ENCODE data around the gene BRINP2.

BRINP2 gene

GRCh38 chr1:177185209-177185608 lies 14.5 kb downstream of the BRINP2 start:
- no peak for ATAC-seq

GRCh38 chr1:177186639-177187038 lies 15.9 kb downstream of the BRINP2 start:
- TF ChIP-seq GLIS3 (CRISPR knock-in tag; IDR thresholded peaks at IDR 0.05) (no peak), ZNF8 (CRISPR knock-in tag; IDR thresholded peaks at IDR 0.05) (no peak), ZFP3 (CRISPR knock-in tag; IDR thresholded peaks at IDR 0.05) (no peak), ESRRG (CRISPR knock-in tag; IDR thresholded peaks at IDR 0.05) (no peak), RARB (CRISPR knock-in tag; IDR thresholded peaks at IDR 0.05) (no peak), SNAI2 (CRISPR knock-in tag; IDR thresholded peaks at IDR 0.05) (no peak), CSDC2 (CRISPR knock-in tag; IDR thresholded peaks at IDR 0.05) (no peak), ZNF565 (CRISPR knock-in tag; conservative IDR thresholded peaks at IDR 0.05; ENCODE audit: low read depth) (no peak), TSHZ2 (CRISPR knock-in tag; IDR thresholded peaks at IDR 0.05) (no peak), ZNF70 (CRISPR knock-in tag; IDR thresholded peaks at IDR 0.05) (no peak), PPARA (CRISPR knock-in tag; IDR thresholded peaks at IDR 0.05; ENCODE audit: borderline replicate concordance) (no peak), ZFP30 (CRISPR knock-in tag; IDR thresholded peaks at IDR 0.05) (no peak), CSRNP3 (CRISPR knock-in tag; IDR thresholded peaks at IDR 0.05) (no peak), ARNTL (CRISPR knock-in tag; IDR thresholded peaks at IDR 0.05; ENCODE audit: borderline replicate concordance, low read depth) (no peak), POU6F1 (CRISPR knock-in tag; IDR thresholded peaks at IDR 0.05; ENCODE audit: borderline replicate concordance, low read depth) (no peak), OSR1 (CRISPR knock-in tag; IDR thresholded peaks at IDR 0.05) (no peak), ISL1 (CRISPR knock-in tag; IDR thresholded peaks at IDR 0.05) (no peak), PATZ1 (CRISPR knock-in tag; IDR thresholded peaks at IDR 0.05; ENCODE audit: borderline replicate concordance) (no peak), TOX (CRISPR knock-in tag; IDR thresholded peaks at IDR 0.05; ENCODE audit: borderline replicate concordance) (no peak)
- ATAC-seq, result no peak

More at GRCh38 chr1:177185209-177185608, 14.5 kb downstream of the BRINP2 start:
- TF ChIP-seq CSRNP3 (CRISPR knock-in tag; IDR thresholded peaks at IDR 0.05) (no peak), POU6F1 (CRISPR knock-in tag; IDR thresholded peaks at IDR 0.05; ENCODE audit: borderline replicate concordance, low read depth) (no peak), SNAI2 (CRISPR knock-in tag; IDR thresholded peaks at IDR 0.05) (no peak), ARNTL (CRISPR knock-in tag; IDR thresholded peaks at IDR 0.05; ENCODE audit: borderline replicate concordance, low read depth) (no peak), CSDC2 (CRISPR knock-in tag; IDR thresholded peaks at IDR 0.05) (no peak), ZFP3 (CRISPR knock-in tag; IDR thresholded peaks at IDR 0.05) (no peak), BACH2 (CRISPR knock-in tag; IDR thresholded peaks at IDR 0.05; ENCODE audit: borderline replicate concordance) (no peak), ESRRG (CRISPR knock-in tag; IDR thresholded peaks at IDR 0.05) (no peak), TOX (CRISPR knock-in tag; IDR thresholded peaks at IDR 0.05; ENCODE audit: borderline replicate concordance) (no peak), RARB (CRISPR knock-in tag; IDR thresholded peaks at IDR 0.05) (no peak), ZNF70 (CRISPR knock-in tag; IDR thresholded peaks at IDR 0.05) (no peak), ZC3H10 (CRISPR knock-in tag; IDR thresholded peaks at IDR 0.05) (no peak), CREB5 (CRISPR knock-in tag; IDR thresholded peaks at IDR 0.05; ENCODE audit: low read depth) (no peak), ZFP30 (CRISPR knock-in tag; IDR thresholded peaks at IDR 0.05) (no peak; the same call in 1 of the 2 replicates), TCF4 (CRISPR knock-in tag; IDR thresholded peaks at IDR 0.05; ENCODE audit: borderline replicate concordance) (no peak)
